Astrocyte (in vitro differentiated cells and primary cell): ENCODE results near the gene MCTP1.

ENCODE experiments used
- CTCF ChIP-seq: IDR thresholded peaks from 2 replicates; pipeline ENCODE4 v1.5.1; 2011; ENCODE audit warnings: low read depth, mild to moderate bottlenecking, inconsistent platforms, low read length, moderate library complexity; ENCODE audit not compliant: insufficient read depth
- EZH2 ChIP-seq: IDR thresholded peaks from 2 replicates; pipeline ENCODE4 v1.6.1; 2012; ENCODE audit warnings: mild to moderate bottlenecking, low read length, inconsistent platforms; ENCODE audit not compliant: insufficient read depth

- TF ChIP-seq CTCF (no peak), EZH2 (no peak)
Observed at GRCh38 chr5:95241161-95241560, 43.7 kb downstream of the MCTP1 start.
